ENCODE data around the gene ZNF844. TPM values are rescaled to one million over a fixed set of nuclear protein-coding genes. Genes with fewer than 3 reads are reported as not detected.

ZNF844 gene
- total RNA-seq, 2 experiments from 2014 or later = 22.2 to 23.7 TPM

DNA sequence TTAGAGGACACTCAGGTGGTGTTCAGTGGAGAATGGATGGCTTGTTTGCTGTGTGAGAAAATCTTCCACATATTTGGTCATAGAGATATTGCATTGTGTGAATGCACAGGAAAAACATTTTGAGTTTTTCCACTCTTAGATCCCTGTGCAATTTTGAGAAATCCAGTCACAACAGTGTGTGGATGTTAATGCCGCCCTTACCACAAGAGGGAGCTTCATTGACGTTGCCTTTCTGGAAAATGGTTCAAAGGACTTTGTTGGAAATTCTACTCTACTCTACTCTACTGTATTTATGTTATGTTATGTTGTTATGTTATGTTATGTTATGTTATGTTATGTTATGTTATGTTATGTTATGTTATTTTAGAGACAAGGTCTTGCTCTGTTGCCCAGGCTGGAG, 62.2 kb downstream of the ZNF844 start:
- no peak overlapping the region for H3K4me3 ChIP-seq (ENCODE audit: low read length)
- no peaks in the 10 kb centered on the region for H3K4me1 Mint-ChIP-seq (ENCODE audit: low read depth)
- H3K27ac ChIP-seq (ENCODE audit: low read depth in 1 of 2, low read length in 2 of 2) = no peak overlapping the region
- peaks cover 18% of the 10 kb centered on the region for H3K36me3 Mint-ChIP-seq (ENCODE audit: low read depth)
- ChIA-PET CTCF (interaction anchor here (0.7 to 1.7 kb wide), 4 partner anchors 11 to 328 kb away, joined by 3 to 10 read pairs (median 4); partner anchors contain the start of genes ZNF20 and ZNF491), POLR2A (no interaction called here)
- TF ChIP-seq, protein P1, sequence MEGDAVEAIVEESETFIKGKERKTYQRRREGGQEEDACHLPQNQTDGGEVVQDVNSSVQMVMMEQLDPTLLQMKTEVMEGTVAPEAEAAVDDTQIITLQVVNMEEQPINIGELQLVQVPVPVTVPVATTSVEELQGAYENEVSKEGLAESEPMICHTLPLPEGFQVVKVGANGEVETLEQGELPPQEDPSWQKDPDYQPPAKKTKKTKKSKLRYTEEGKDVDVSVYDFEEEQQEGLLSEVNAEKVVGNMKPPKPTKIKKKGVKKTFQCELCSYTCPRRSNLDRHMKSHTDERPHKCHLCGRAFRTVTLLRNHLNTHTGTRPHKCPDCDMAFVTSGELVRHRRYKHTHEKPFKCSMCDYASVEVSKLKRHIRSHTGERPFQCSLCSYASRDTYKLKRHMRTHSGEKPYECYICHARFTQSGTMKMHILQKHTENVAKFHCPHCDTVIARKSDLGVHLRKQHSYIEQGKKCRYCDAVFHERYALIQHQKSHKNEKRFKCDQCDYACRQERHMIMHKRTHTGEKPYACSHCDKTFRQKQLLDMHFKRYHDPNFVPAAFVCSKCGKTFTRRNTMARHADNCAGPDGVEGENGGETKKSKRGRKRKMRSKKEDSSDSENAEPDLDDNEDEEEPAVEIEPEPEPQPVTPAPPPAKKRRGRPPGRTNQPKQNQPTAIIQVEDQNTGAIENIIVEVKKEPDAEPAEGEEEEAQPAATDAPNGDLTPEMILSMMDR (IDR thresholded peaks at IDR 0.05) = peak; percentile 56
- H3K27ac Mint-ChIP-seq = no peak overlapping the region
- intact Hi-C loops (cut with DNase I, micrococcal nuclease) = no loop called here
- DNase-seq = peak in 6 of 14 experiments; percentile 2 to 51 (median 16)
- H3K9me3 ChIP-seq (ENCODE audit: control insufficient read depth in 1 of 2, insufficient read depth in 1 of 2, low read length in 2 of 2) = peaks cover 16 to 21% of the 10 kb centered on the region in 2 experiments
- no peaks in the 10 kb centered on the region for H3K4me1 ChIP-seq (ENCODE audit: insufficient read depth, low read length)
- peaks cover 5% of the 10 kb centered on the region for H3K9me3 Mint-ChIP-seq
- H3K27me3 ChIP-seq (ENCODE audit: control insufficient read depth in 1 of 2, insufficient read depth in 2 of 2, low read length in 2 of 2) = no peaks in the 10 kb centered on the region
- no peaks in the 10 kb centered on the region for H3K36me3 ChIP-seq (ENCODE audit: insufficient read depth, low read length)
- no peak overlapping the region for H3K4me3 Mint-ChIP-seq
- H3K27me3 Mint-ChIP-seq = no peaks in the 10 kb centered on the region
- ATAC-seq (ENCODE audit: poor library complexity) = no peak

Other genes with a start within 250 kb of the ZNF844 start
- 1 to 10 TPM; 6.3 to 6.6 TPM for gene ZNF439, start 216.0 kb upstream of the ZNF844 start, total RNA-seq
- 1 to 10 TPM; 2.4 to 3.5 TPM for gene ZNF69, start 176.9 kb upstream of the ZNF844 start, total RNA-seq
- gene ZNF700, start 139.6 kb upstream of the ZNF844 start, total RNA-seq = 10 to 100 TPM; 13.2 to 14.5 TPM
- gene ZNF763, start 99.7 kb upstream of the ZNF844 start, total RNA-seq = 1 to 10 TPM; 2.5 to 2.9 TPM
- gene ZNF433, start 29.1 kb upstream of the ZNF844 start, total RNA-seq = 1 to 10 TPM; 2.6 to 2.8 TPM
- gene ZNF878, start 11.8 kb upstream of the ZNF844 start, total RNA-seq = not detected
- 1 to 10 TPM; 1.0 to 1.2 TPM for gene ZNF20, start 75.6 kb downstream of the ZNF844 start, total RNA-seq
- gene ZNF625, start 92.0 kb downstream of the ZNF844 start, total RNA-seq = under 1 TPM; 0.56 to 0.85 TPM
- 10 to 100 TPM; 40.5 to 45.6 TPM for gene ZNF136, start 98.4 kb downstream of the ZNF844 start, total RNA-seq
- gene ZNF44, start 230.2 kb downstream of the ZNF844 start, total RNA-seq = 10 to 100 TPM; 30.4 to 31.4 TPM